Smooth muscle cell (in vitro differentiated cells): ENCODE results near the gene FRG2B. TPM values are rescaled to one million over a fixed set of nuclear protein-coding genes. Genes with fewer than 3 reads are reported as not detected.
"Not testable (repeated sequence)": the region's sequence is repeated elsewhere in the genome, so short reads cannot be mapped to it uniquely, and the experiment has no call there.

Source experiments
- DNase-seq: peaks from one replicate; lab custom pipeline; 2025; ENCODE audit not compliant: unreplicated experiment; lab: John Stamatoyannopoulos, UW
- H2AFZ ChIP-seq: fragments of 200-600 bp; sonication (generic); 2 replicates; pipeline ENCODE4 v1.6.0; 2016; ENCODE audit warnings: antibody characterized with exemption, low read depth, mild to moderate bottlenecking
- H3F3A ChIP-seq: fragments of 200-600 bp; sonication (generic); 2 replicates; pipeline ENCODE4 v1.6.0; 2017; ENCODE audit warnings: antibody characterized with exemption, low read depth
- H3K27ac ChIP-seq: fragments of 200-600 bp; sonication (generic); 2 replicates; pipeline ENCODE4 v1.5.1; 2016; ENCODE audit warnings: low read depth, mild to moderate bottlenecking
- H3K27me3 ChIP-seq: fragments of 200-600 bp; sonication (generic); 2 replicates; pipeline ENCODE4 v1.6.1; 2016; ENCODE audit warnings: low read depth, mild to moderate bottlenecking
- H3K36me3 ChIP-seq: fragments of 200-600 bp; sonication (generic); 2 replicates; pipeline ENCODE4 v1.5.1; 2016; ENCODE audit warnings: low read depth
- H3K4me1 ChIP-seq: fragments of 200-600 bp; sonication (generic); 2 replicates; pipeline ENCODE4 v1.5.1; 2016; ENCODE audit warnings: low read depth
- H3K4me2 ChIP-seq: fragments of 200-600 bp; sonication (generic); 2 replicates; pipeline ENCODE4 v1.6.0; 2016; ENCODE audit warnings: mild to moderate bottlenecking
- H3K4me3 ChIP-seq: fragments of 200-600 bp; sonication (generic); 2 replicates; pipeline ENCODE4 v1.5.1; 2016; ENCODE audit warnings: mild to moderate bottlenecking
- H3K79me2 ChIP-seq: fragments of 200-600 bp; sonication (generic); 2 replicates; pipeline ENCODE4 v1.6.0; 2016; ENCODE audit warnings: low read depth, mild to moderate bottlenecking
- H3K9ac ChIP-seq: fragments of 200-600 bp; sonication (generic); 2 replicates; pipeline ENCODE4 v1.6.0; 2016; ENCODE audit warnings: low read depth
- H3K9me3 ChIP-seq: fragments of 200-600 bp; sonication (generic); replicated peaks from 2 replicates; pipeline ENCODE4 v1.5.1; 2016; ENCODE audit warnings: low read depth
- H4K20me1 ChIP-seq: fragments of 200-600 bp; sonication (generic); 2 replicates; pipeline ENCODE4 v1.6.0; 2016; ENCODE audit warnings: low read depth
- CTCF ChIP-seq: fragments of 200-600 bp; sonication (generic); IDR thresholded peaks from 2 replicates; pipeline ENCODE4 v1.5.1; 2017; ENCODE audit warnings: borderline replicate concordance, mild to moderate bottlenecking, antibody characterized with exemption; ENCODE audit not compliant: insufficient read depth, poor library complexity, severe bottlenecking
- WGBS: methylation state at CpG from one replicate; pipeline ENCODE4 v1.1.7; 2016; ENCODE audit warnings: low lambda C conversion rate; 5-methylcytosine and 5-hydroxymethylcytosine counted together
- polyA plus RNA-seq: library from polyadenylated mRNA; unstranded; fragments of >200 nt; fragmentation: Nextera tagmentation; extraction: Ambion mirVana; gene quantifications from 2 replicates; pipeline ENCODE4 v1.2.1, GENCODE V29; 2016
- total RNA-seq: library from RNA; depleted of rRNA; stranded (reverse); fragments of >200 nt; gene quantifications from 2 replicates; pipeline ENCODE4 v1.2.3, GENCODE V29; 2014

Gene FRG2B
- total and polyA plus RNA-seq, 2 experiments from 2014 or later = not detected

DNA sequence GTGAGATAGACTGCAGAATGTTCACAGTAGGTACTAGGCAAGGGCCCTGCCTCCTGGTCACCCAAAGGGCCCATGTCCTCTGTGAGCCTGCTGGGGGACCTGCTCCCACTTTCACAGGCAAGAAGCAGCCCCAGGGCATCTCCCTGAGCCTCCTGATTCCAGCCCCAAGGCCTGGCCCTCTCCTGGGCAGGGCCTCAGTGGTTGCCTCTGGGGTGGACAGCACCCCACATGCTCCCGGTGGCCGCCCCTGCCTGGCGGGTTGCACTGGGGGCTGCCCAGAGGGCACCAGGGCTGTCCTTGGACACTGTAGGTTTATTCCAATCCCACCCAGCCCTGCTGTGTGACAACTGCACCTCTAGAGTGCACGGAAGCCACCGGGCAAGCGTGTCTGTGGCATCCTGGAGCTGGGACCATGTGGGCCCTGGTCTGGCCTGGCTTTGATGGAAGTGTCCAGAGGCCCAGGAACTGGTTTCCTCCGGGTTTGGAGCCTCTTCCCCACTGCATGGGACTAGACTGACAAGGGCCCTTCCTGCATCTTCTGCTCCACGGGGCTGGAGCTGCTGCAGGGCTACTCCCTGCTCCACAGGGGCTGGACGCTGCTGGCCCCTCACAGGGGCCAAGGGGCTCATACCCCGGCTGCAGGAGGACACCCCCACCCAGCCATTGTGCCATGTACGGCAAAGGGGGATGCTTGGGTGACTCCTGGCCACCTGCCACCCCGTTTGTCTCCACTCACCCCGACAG lies 36.2 kb downstream of the FRG2B start:
- Histone ChIP-seq H2AFZ (no peak overlapping the region), H3K4me1 (no peaks in the 10 kb centered on the region), H4K20me1 (no peaks in the 10 kb centered on the region), H3K4me3 (no peak overlapping the region), H3K79me2 (no peaks in the 10 kb centered on the region), H3K4me2 (no peak overlapping the region), H3K36me3 (no peaks in the 10 kb centered on the region), H3K27ac (no peak overlapping the region), H3F3A (no peaks in the 10 kb centered on the region), H3K9me3 (no peaks in the 10 kb centered on the region), H3K27me3 (no peaks in the 10 kb centered on the region), H3K9ac (no peak overlapping the region)
- no peak for TF ChIP-seq CTCF
- no peak for DNase-seq
- WGBS = 72% methylated on average over 13 of the region's 13 CpGs

GRCh38 chr10:133577037-133577436 lies 49.6 kb downstream of the FRG2B start:
- not testable (repeated sequence) for H3K4me2 ChIP-seq, DNase-seq, H3K9me3 ChIP-seq, H3K4me1 ChIP-seq, H3K4me3 ChIP-seq, H2AFZ ChIP-seq, H3K36me3 ChIP-seq, H3K27me3 ChIP-seq, H3F3A ChIP-seq, H3K27ac ChIP-seq, H3K79me2 ChIP-seq, H4K20me1 ChIP-seq, H3K9ac ChIP-seq
- no CpG with 5 or more reads among the region's 31 CpGs for WGBS

Other genes starting within 250 kb of the FRG2B start
- gene PAOX, start 247.5 kb downstream of the FRG2B start, total RNA-seq = 1.9 and 3.3 TPM in 2 replicates
- 7.0 and 7.1 TPM in 2 replicates for gene PAOX, start 247.5 kb downstream of the FRG2B start, polyA plus RNA-seq
- gene MTG1, start 232.6 kb downstream of the FRG2B start, total RNA-seq = 20.6 and 31.6 TPM in 2 replicates
- gene MTG1, start 232.6 kb downstream of the FRG2B start, polyA plus RNA-seq = 53.5 and 70.0 TPM in 2 replicates
- gene SPRN, start 202.2 kb downstream of the FRG2B start, total RNA-seq = 0.09 and 0.13 TPM in 2 replicates
- 0.56 and 1.00 TPM in 2 replicates for gene SPRN, start 202.2 kb downstream of the FRG2B start, polyA plus RNA-seq
- 1.1 and 2.2 TPM in 2 replicates for gene SCART1, start 172.8 kb downstream of the FRG2B start, total RNA-seq
- 0.45 and 1.7 TPM in 2 replicates for gene SCART1, start 172.8 kb downstream of the FRG2B start, polyA plus RNA-seq
- 3.1 and 10.8 TPM in 2 replicates for gene CYP2E1, start 99.4 kb downstream of the FRG2B start, total RNA-seq
- 1.1 and 1.3 TPM in 2 replicates for gene CYP2E1, start 99.4 kb downstream of the FRG2B start, polyA plus RNA-seq
- not detected in 2 replicates for gene SYCE1, start 61.2 kb downstream of the FRG2B start, total RNA-seq
- gene SYCE1, start 61.2 kb downstream of the FRG2B start, polyA plus RNA-seq = 0.13 and 0.28 TPM in 2 replicates